Neural cell (in vitro differentiated cells): ENCODE results near the gene TMEM181. TPM values are rescaled to one million over a fixed set of nuclear protein-coding genes. Genes with fewer than 3 reads are reported as not detected.

Source experiments
- H2AFZ ChIP-seq: fragments of 200-600, 300-800 bp; sonication (generic), shearing (Covaris generic); 2 replicates; pipeline ENCODE4 v1.6.0; 2014; ENCODE audit warnings: low read depth, mild to moderate bottlenecking, antibody characterized with exemption, low read length, moderate library complexity
- H3F3A ChIP-seq: fragments of 200-600 bp; shearing (Covaris generic); 2 replicates; pipeline ENCODE4 v1.6.1; 2016; ENCODE audit warnings: mild to moderate bottlenecking, moderate library complexity, mixed read lengths, antibody characterized with exemption, low read length; ENCODE audit not compliant: insufficient read depth, poor library complexity, severe bottlenecking
- H3K27ac ChIP-seq: fragments of 200-600, 300-800 bp; sonication (generic), shearing (Covaris generic); 2 replicates; pipeline ENCODE4 v1.5.1; 2014; ENCODE audit warnings: mild to moderate bottlenecking, low read length, moderate library complexity
- H3K27me3 ChIP-seq: fragments of 300-800, 200-600 bp; sonication (generic), shearing (Covaris generic); 2 replicates; pipeline ENCODE4 v1.6.0; 2014; ENCODE audit warnings: mild to moderate bottlenecking, low read depth, low read length, moderate library complexity; ENCODE audit not compliant: insufficient read depth
- H3K36me3 ChIP-seq: fragments of 300-800, 200-600 bp; sonication (generic), shearing (Covaris generic); 2 replicates; pipeline ENCODE4 v1.5.1; 2014; ENCODE audit warnings: mild to moderate bottlenecking, antibody characterized with exemption, low read length, moderate library complexity; ENCODE audit not compliant: insufficient read depth
- H3K4me2 ChIP-seq: fragments of 300-800, 200-600 bp; sonication (generic), shearing (Covaris generic); 2 replicates; pipeline ENCODE4 v1.6.0; 2014; ENCODE audit warnings: mild to moderate bottlenecking, low read length
- H3K4me3 ChIP-seq: fragments of 300-800, 200-600 bp; sonication (generic), shearing (Covaris generic); 2 replicates; pipeline ENCODE4 v1.5.1; 2014; ENCODE audit warnings: mild to moderate bottlenecking, low read length, moderate library complexity
- H3K79me2 ChIP-seq: fragments of 200-600 bp; shearing (Covaris generic); replicated peaks from 2 replicates; pipeline ENCODE4 v1.6.0; 2014; ENCODE audit warnings: mild to moderate bottlenecking, low read length, moderate library complexity; ENCODE audit not compliant: insufficient read depth
- H3K9ac ChIP-seq: fragments of 300-800, 200-600 bp; sonication (generic), shearing (Covaris generic); 2 replicates; pipeline ENCODE4 v1.6.1; 2016; ENCODE audit warnings: mild to moderate bottlenecking, low read length, mixed read lengths
- H3K9me2 ChIP-seq: fragments of 200-600 bp; shearing (Covaris generic); 2 replicates; pipeline ENCODE4 v1.6.1; 2016; ENCODE audit warnings: mild to moderate bottlenecking, low read length, mixed read lengths; ENCODE audit not compliant: insufficient read depth
- H3K9me3 ChIP-seq: fragments of 200-600, 300-800 bp; sonication (generic), shearing (Covaris generic); 2 replicates; pipeline ENCODE4 v1.6.1; 2016; ENCODE audit warnings: mild to moderate bottlenecking, mixed run types, low read length, moderate library complexity, mixed read lengths
- H4K20me1 ChIP-seq: fragments of 200-600 bp; shearing (Covaris generic); 2 replicates; pipeline ENCODE4 v1.6.1; 2016; ENCODE audit warnings: mild to moderate bottlenecking, mixed run types; ENCODE audit not compliant: insufficient read depth
- EP300 ChIP-seq: fragments of 450-650 bp; conservative IDR thresholded peaks from 2 replicates; pipeline ENCODE4 v1.6.1; 2014; ENCODE audit warnings: antibody characterized with exemption, mild to moderate bottlenecking, moderate library complexity; ENCODE audit not compliant: poor library complexity, severe bottlenecking
- EZH2 ChIP-seq: fragments of 200-600, 300-800 bp; shearing (Covaris generic), sonication (generic); IDR thresholded peaks from 2 replicates; pipeline ENCODE4 v1.6.1; 2014; ENCODE audit warnings: antibody characterized with exemption, low read length, borderline replicate concordance, mild to moderate bottlenecking; ENCODE audit not compliant: insufficient read depth, poor library complexity, severe bottlenecking
- MXI1 ChIP-seq: fragments of 450-650 bp; conservative IDR thresholded peaks from 2 replicates; pipeline ENCODE4 v1.6.1; 2014; ENCODE audit warnings: antibody characterized with exemption, mild to moderate bottlenecking; ENCODE audit not compliant: poor library complexity, severe bottlenecking
- POLR2AphosphoS5 ChIP-seq: IDR thresholded peaks from 2 replicates; pipeline ENCODE4 v1.6.1; 2012
- RAD21 ChIP-seq: fragments of 450-650 bp; conservative IDR thresholded peaks from 2 replicates; pipeline ENCODE4 v1.6.1; 2014; ENCODE audit warnings: antibody characterized with exemption, mild to moderate bottlenecking, moderate library complexity
- SMC3 ChIP-seq: fragments of 450-650 bp; conservative IDR thresholded peaks from 2 replicates; pipeline ENCODE4 v1.6.1; 2014; ENCODE audit warnings: antibody characterized with exemption, mild to moderate bottlenecking, moderate library complexity; ENCODE audit not compliant: poor library complexity
- TAF1 ChIP-seq: IDR thresholded peaks from 2 replicates; pipeline ENCODE4 v1.6.1; 2012; ENCODE audit warnings: low read depth
- polyA plus RNA-seq: library from polyadenylated mRNA; depleted of rRNA; stranded (reverse); fragments of >200 nt; gene quantifications from 2 replicates; pipeline ENCODE4 v1.2.3, GENCODE V29; 2014
- TF ChIP-seq, protein P1 (sequence below): IDR thresholded peaks from 2 replicates; pipeline ENCODE4 v1.6.1; 2012; ENCODE audit warnings: borderline replicate concordance
- TF ChIP-seq, protein P2 (sequence below): fragments of 450-650 bp; IDR thresholded peaks from 2 replicates; pipeline ENCODE4 v1.5.1; 2014; ENCODE audit warnings: antibody characterized with exemption, mild to moderate bottlenecking, moderate library complexity; ENCODE audit not compliant: poor library complexity, severe bottlenecking

Gene TMEM181
- polyA plus RNA-seq, 1 donor from 2014 or later: 47.6 TPM

DNA sequence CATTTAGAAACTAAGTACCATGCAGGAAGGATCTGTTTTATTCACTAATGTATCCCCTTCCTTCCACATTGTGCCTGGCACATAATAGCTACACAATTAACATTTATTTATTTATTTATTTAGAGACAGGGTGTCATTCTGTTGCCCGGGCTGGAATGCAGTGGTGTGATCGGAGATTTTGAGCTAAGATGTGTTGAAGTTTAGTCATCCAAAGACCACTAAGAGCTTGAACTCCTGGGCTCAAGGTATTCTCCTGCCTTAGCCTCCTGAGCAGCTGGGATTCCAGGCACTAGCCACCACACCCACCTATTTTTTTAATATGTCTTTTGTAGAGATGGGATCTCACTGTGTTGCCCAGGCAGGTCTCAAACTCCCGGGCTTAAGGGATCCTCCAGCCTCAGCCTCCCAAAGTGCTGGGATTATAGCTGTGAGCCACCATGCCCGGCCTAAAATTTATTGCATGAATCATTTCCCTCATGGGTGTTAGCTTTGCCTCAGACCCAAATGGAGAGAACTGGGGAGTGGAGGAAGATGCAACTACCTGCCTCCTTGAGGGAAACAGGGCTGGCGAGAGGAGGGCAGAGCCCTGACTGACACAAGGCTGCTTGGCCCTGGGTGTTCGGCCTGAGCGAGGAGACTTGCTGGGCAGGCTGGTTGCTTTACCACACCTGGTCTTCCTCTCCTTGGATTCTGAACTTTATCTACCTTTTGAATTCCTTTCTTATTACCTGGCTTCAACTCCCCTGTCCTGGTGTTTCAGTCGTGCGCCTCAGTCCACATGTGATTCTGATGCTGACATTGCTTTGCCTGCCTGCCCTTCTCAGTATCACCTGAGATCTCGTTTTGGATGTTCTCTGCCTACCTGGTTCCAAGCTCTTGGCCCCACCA, 86.4 kb downstream of the TMEM181 start:
- H3K9ac ChIP-seq: no peak overlapping the region
- H3K9me2 ChIP-seq: no peaks in the 10 kb centered on the region
- peaks cover 11% of the 10 kb centered on the region for H3K36me3 ChIP-seq
- H3K9me3 ChIP-seq: no peaks in the 10 kb centered on the region
- H3K27me3 ChIP-seq: no peaks in the 10 kb centered on the region
- H4K20me1 ChIP-seq: no peaks in the 10 kb centered on the region
- H3K4me3 ChIP-seq: no peak overlapping the region
- no peak overlapping the region for H3K27ac ChIP-seq
- H2AFZ ChIP-seq: no peak overlapping the region
- no peaks in the 10 kb centered on the region for H3F3A ChIP-seq
- peaks cover 23% of the 10 kb centered on the region for H3K79me2 ChIP-seq
- H3K4me2 ChIP-seq: no peak overlapping the region
- TF ChIP-seq EP300 (no peak), EZH2 (no peak), RAD21 (no peak)
- TF ChIP-seq, protein P1, sequence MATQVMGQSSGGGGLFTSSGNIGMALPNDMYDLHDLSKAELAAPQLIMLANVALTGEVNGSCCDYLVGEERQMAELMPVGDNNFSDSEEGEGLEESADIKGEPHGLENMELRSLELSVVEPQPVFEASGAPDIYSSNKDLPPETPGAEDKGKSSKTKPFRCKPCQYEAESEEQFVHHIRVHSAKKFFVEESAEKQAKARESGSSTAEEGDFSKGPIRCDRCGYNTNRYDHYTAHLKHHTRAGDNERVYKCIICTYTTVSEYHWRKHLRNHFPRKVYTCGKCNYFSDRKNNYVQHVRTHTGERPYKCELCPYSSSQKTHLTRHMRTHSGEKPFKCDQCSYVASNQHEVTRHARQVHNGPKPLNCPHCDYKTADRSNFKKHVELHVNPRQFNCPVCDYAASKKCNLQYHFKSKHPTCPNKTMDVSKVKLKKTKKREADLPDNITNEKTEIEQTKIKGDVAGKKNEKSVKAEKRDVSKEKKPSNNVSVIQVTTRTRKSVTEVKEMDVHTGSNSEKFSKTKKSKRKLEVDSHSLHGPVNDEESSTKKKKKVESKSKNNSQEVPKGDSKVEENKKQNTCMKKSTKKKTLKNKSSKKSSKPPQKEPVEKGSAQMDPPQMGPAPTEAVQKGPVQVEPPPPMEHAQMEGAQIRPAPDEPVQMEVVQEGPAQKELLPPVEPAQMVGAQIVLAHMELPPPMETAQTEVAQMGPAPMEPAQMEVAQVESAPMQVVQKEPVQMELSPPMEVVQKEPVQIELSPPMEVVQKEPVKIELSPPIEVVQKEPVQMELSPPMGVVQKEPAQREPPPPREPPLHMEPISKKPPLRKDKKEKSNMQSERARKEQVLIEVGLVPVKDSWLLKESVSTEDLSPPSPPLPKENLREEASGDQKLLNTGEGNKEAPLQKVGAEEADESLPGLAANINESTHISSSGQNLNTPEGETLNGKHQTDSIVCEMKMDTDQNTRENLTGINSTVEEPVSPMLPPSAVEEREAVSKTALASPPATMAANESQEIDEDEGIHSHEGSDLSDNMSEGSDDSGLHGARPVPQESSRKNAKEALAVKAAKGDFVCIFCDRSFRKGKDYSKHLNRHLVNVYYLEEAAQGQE: no peak
- TF ChIP-seq, protein P2, sequence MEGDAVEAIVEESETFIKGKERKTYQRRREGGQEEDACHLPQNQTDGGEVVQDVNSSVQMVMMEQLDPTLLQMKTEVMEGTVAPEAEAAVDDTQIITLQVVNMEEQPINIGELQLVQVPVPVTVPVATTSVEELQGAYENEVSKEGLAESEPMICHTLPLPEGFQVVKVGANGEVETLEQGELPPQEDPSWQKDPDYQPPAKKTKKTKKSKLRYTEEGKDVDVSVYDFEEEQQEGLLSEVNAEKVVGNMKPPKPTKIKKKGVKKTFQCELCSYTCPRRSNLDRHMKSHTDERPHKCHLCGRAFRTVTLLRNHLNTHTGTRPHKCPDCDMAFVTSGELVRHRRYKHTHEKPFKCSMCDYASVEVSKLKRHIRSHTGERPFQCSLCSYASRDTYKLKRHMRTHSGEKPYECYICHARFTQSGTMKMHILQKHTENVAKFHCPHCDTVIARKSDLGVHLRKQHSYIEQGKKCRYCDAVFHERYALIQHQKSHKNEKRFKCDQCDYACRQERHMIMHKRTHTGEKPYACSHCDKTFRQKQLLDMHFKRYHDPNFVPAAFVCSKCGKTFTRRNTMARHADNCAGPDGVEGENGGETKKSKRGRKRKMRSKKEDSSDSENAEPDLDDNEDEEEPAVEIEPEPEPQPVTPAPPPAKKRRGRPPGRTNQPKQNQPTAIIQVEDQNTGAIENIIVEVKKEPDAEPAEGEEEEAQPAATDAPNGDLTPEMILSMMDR: no peak

DNA sequence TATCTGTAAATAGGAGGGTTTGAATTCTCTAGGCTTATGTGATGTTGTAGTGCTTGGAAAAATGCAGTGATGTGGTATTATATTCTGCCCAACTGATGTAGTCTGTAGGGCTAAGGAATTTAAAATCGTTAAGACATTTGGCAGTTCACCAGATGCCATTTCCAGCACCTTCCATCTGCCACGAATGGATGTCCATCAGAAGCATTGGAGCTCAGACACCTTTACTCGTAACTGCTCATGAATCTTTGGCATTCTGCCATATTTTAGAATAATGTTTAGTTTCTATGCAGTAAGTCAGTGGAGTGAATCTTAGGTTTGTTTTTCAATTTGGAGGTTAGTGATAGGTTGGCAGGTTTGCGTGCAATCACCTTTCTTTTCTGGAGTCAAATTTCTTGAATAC, 87.6 kb downstream of the TMEM181 start:
- H3K27me3 ChIP-seq: no peaks in the 10 kb centered on the region
- H3K4me3 ChIP-seq: no peak overlapping the region
- peaks cover 13% of the 10 kb centered on the region for H3K79me2 ChIP-seq
- no peaks in the 10 kb centered on the region for H3K9me2 ChIP-seq
- peaks cover 4% of the 10 kb centered on the region for H3K36me3 ChIP-seq
- no peaks in the 10 kb centered on the region for H3F3A ChIP-seq
- no peaks in the 10 kb centered on the region for H4K20me1 ChIP-seq
- TF ChIP-seq, protein P2: no peak
- TF ChIP-seq, protein P1: no peak
- TF ChIP-seq EP300 (no peak), POLR2AphosphoS5 (no peak), MXI1 (no peak), EZH2 (no peak), SMC3 (no peak), TAF1 (no peak), RAD21 (no peak)
- H3K9ac ChIP-seq: no peak overlapping the region
- H3K4me2 ChIP-seq: no peak overlapping the region
- no peaks in the 10 kb centered on the region for H3K9me3 ChIP-seq
- no peak overlapping the region for H3K27ac ChIP-seq
- H2AFZ ChIP-seq: no peak overlapping the region
